HCT116 (cell line): Measurements from ENCODE around the gene TNS3. TPM values are rescaled to one million over a fixed set of nuclear protein-coding genes. Genes with fewer than 3 reads are reported as not detected.

Source experiments
- ATAC-seq: fragments of 200-7000 bp; cut with Tn5 transposase; 2 replicates; pipeline ENCODE4 v1.9.1; 2020; ENCODE audit warnings: mild to moderate bottlenecking, moderate library complexity
- BruUV-seq: library from RNA; stranded (reverse); fragments of 400-500 nt; replicated peaks from 2 replicates; lab custom pipeline; 2021; lab: Mats Ljungman, UMichigan
- CTCF ChIA-PET: fragments of 300-600 bp; sonication (Branson Sonifier 250); formaldehyde crosslinking; loops from one replicate; lab custom pipeline; 2021; ENCODE audit warnings: antibody characterized with exemption; lab: Charles Lee
- POLR2A ChIA-PET: fragments of 300-600, 350-600 bp; sonication (Branson Sonifier 250); formaldehyde crosslinking; loops from one replicate; lab custom pipeline; 2021; ENCODE audit warnings: antibody characterized with exemption; lab: Charles Lee
- RAD21 ChIA-PET, 2 experiments: fragments of 300-600 bp; sonication (Branson Sonifier 250); formaldehyde crosslinking; loops; one replicate each; lab custom pipeline; 2023; ENCODE audit warnings: low total read pairs in 2 of 2; ENCODE audit not compliant: uncharacterized antibody in 2 of 2, unreplicated experiment in 2 of 2, low non-redundant PET in 1 of 2; lab: Charles Lee
- DNase-seq: peaks from one replicate; pipeline ENCODE4 v3.0.0-alpha.2; 2010; ENCODE audit warnings: low read depth, low spot score
- H2AFZ ChIP-seq: fragments of 200-600 bp; shearing (Covaris generic), sonication (generic); 2 replicates; pipeline ENCODE4 v1.6.1; 2017; ENCODE audit warnings: low read depth, mixed run types, mixed read lengths, antibody characterized with exemption, low read length; ENCODE audit not compliant: poor library complexity, severe bottlenecking
- H3K27ac ChIP-seq: 2 replicates; pipeline ENCODE4 v1.5.1; 2012; ENCODE audit warnings: low read depth, low read length
- H3K27me3 ChIP-seq: fragments of 200-600 bp; sonication (generic); 2 replicates; pipeline ENCODE4 v1.6.1; 2016; ENCODE audit warnings: mixed run types, low read length, mixed read lengths; ENCODE audit not compliant: insufficient read depth
- H3K36me3 ChIP-seq, 2 experiments: fragments of 200-500 bp in 1 of 2; fragments of 200-600 bp in 1 of 2; sonication (Bioruptor generic) in 1 of 2; sonication (generic) in 1 of 2; 2 replicates each; pipeline versions ENCODE4 v1.5.1 to v1.6.1; 2014 to 2016; ENCODE audit warnings: low read length in 2 of 2, inconsistent platforms in 1 of 2, mixed read lengths in 1 of 2, mixed run types in 1 of 2; ENCODE audit not compliant: insufficient read depth in 2 of 2, control insufficient read depth in 1 of 2
- H3K4me1 ChIP-seq, 2 experiments: fragments of 200-600 bp in 1 of 2; sonication (generic) in 1 of 2; 2 replicates each; pipeline versions ENCODE4 v1.5.1 to v1.6.1; 2012 to 2017; ENCODE audit warnings: low read length in 2 of 2, inconsistent platforms in 1 of 2, mild to moderate bottlenecking in 1 of 2, mixed read lengths in 1 of 2, mixed run types in 1 of 2, moderate library complexity in 1 of 2; ENCODE audit not compliant: insufficient read depth in 2 of 2, control insufficient read depth in 1 of 2
- H3K4me2 ChIP-seq: fragments of 200-600 bp; sonication (generic); 2 replicates; pipeline ENCODE4 v1.6.1; 2017; ENCODE audit warnings: mixed run types, low read length, mixed read lengths
- H3K4me3 ChIP-seq, 2 experiments: fragments of 200-600 bp in 1 of 2; sonication (generic) in 1 of 2; replicated peaks in 1 of 2; 2 replicates each; pipeline ENCODE4 v1.5.1; 2011 to 2016; ENCODE audit warnings: low read length in 2 of 2, control low read depth in 1 of 2, low read depth in 1 of 2, mild to moderate bottlenecking in 1 of 2, mixed read lengths in 1 of 2, mixed run types in 1 of 2
- H3K79me2 ChIP-seq: fragments of 200-600 bp; sonication (generic); 2 replicates; pipeline ENCODE4 v1.6.1; 2017; ENCODE audit warnings: mild to moderate bottlenecking, mixed run types, low read length, moderate library complexity, mixed read lengths; ENCODE audit not compliant: insufficient read depth
- H3K9ac ChIP-seq: fragments of 200-600 bp; sonication (generic); 2 replicates; pipeline ENCODE4 v1.6.1; 2016; ENCODE audit warnings: low read length, mixed read lengths
- H3K9me2 ChIP-seq: fragments of 200-600 bp; sonication (generic), shearing (Covaris generic); 2 replicates; pipeline ENCODE4 v1.6.1; 2017; ENCODE audit warnings: mixed run types, mild to moderate bottlenecking, moderate library complexity; ENCODE audit not compliant: insufficient read depth
- H3K9me3 ChIP-seq, 2 experiments: fragments of 200-500 bp in 1 of 2; fragments of 200-600 bp in 1 of 2; sonication (Bioruptor generic) in 1 of 2; sonication (generic) in 1 of 2; 2 replicates each; pipeline ENCODE4 v1.6.1; 2014 to 2017; ENCODE audit warnings: low read length in 2 of 2, mixed read lengths in 2 of 2, inconsistent platforms in 1 of 2, low read depth in 1 of 2, mild to moderate bottlenecking in 1 of 2, mixed run types in 1 of 2, moderate library complexity in 1 of 2; ENCODE audit not compliant: control insufficient read depth in 1 of 2, insufficient read depth in 1 of 2
- H4K20me1 ChIP-seq: fragments of 200-600 bp; sonication (generic), shearing (Covaris generic); 2 replicates; pipeline ENCODE4 v1.6.1; 2017; ENCODE audit warnings: mixed run types, mild to moderate bottlenecking, moderate library complexity; ENCODE audit not compliant: insufficient read depth
- CBX3 ChIP-seq: IDR thresholded peaks from 2 replicates; pipeline ENCODE4 v1.6.1; 2012; ENCODE audit warnings: low read depth
- CEBPB ChIP-seq: IDR thresholded peaks from 2 replicates; pipeline ENCODE4 v1.6.1; 2012; ENCODE audit warnings: low read depth
- FOSL1 ChIP-seq: IDR thresholded peaks from 2 replicates; pipeline ENCODE4 v1.6.1; 2012; ENCODE audit warnings: low read depth
- POLR2A ChIP-seq: IDR thresholded peaks from 2 replicates; pipeline ENCODE4 v1.7.0; 2011; ENCODE audit warnings: borderline replicate concordance; ENCODE audit not compliant: insufficient read depth, insufficient read length; ENCODE audit errors: extremely low read depth
- POLR2AphosphoS5 ChIP-seq: IDR thresholded peaks from 2 replicates; pipeline ENCODE4 v1.6.1; 2011; ENCODE audit warnings: mild to moderate bottlenecking, low read depth, low read length, moderate library complexity
- RAD21 ChIP-seq: IDR thresholded peaks from 2 replicates; pipeline ENCODE4 v1.6.1; 2012; ENCODE audit warnings: low read depth, mild to moderate bottlenecking
- SP1 ChIP-seq: IDR thresholded peaks from 2 replicates; pipeline ENCODE4 v1.6.1; 2012; ENCODE audit warnings: low read depth
- TCF7L2 ChIP-seq: IDR thresholded peaks from 2 replicates; pipeline ENCODE4 v1.7.0; 2011; ENCODE audit warnings: borderline replicate concordance, inconsistent platforms; ENCODE audit not compliant: insufficient read depth, insufficient read length; ENCODE audit errors: extremely low read depth
- ZBTB33 ChIP-seq: IDR thresholded peaks from 2 replicates; pipeline ENCODE4 v1.6.1; 2011; ENCODE audit warnings: mild to moderate bottlenecking, low read length, moderate library complexity; ENCODE audit not compliant: insufficient replicate concordance; ENCODE audit errors: extremely low read depth
- intact Hi-C: fragments of 100-400 bp; cut with micrococcal nuclease; formaldehyde crosslinking; loops from 2 replicates; pipeline ENCODE4 v1.10.0; 2022
- total RNA-seq: library from RNA; stranded (reverse); gene quantifications from one replicate; pipeline ENCODE4 v1.2.1, GENCODE V29; 2021; ENCODE audit not compliant: unreplicated experiment

Gene TNS3
- total RNA-seq, 1 experiment from 2014 or later = 9.1 TPM

- no TSS peak for BruUV-seq
- no peaks in the 10 kb centered on the region for H3K27me3 ChIP-seq
- no peak for DNase-seq
- H3K9ac ChIP-seq = no peak overlapping the region
- ChIA-PET RAD21 (no interaction called here), POLR2A (no interaction called here), CTCF (no interaction called here)
- H3K9me3 ChIP-seq = no peaks in the 10 kb centered on the region
- no peaks in the 10 kb centered on the region for H3K9me2 ChIP-seq
- no peaks in the 10 kb centered on the region for H4K20me1 ChIP-seq
- H3K79me2 ChIP-seq = no peaks in the 10 kb centered on the region
- no peaks in the 10 kb centered on the region for H3K36me3 ChIP-seq
- H3K27ac ChIP-seq = no peak overlapping the region
- peaks cover 26 to 27% of the 10 kb centered on the region in 2 experiments for H3K4me1 ChIP-seq
- H3K4me2 ChIP-seq = no peak overlapping the region
- intact Hi-C loops = no loop called here
- H2AFZ ChIP-seq = no peak overlapping the region
- ATAC-seq = no peak
- TF ChIP-seq TCF7L2 = no peak
- no peak for TF ChIP-seq POLR2A
- TF ChIP-seq RAD21 = no peak
- TF ChIP-seq CBX3 = no peak
- TF ChIP-seq CEBPB = no peak
- TF ChIP-seq FOSL1 = no peak
- no peak for TF ChIP-seq POLR2AphosphoS5
- TF ChIP-seq ZBTB33 = no peak
- no peak for TF ChIP-seq SP1
- no peak overlapping the region for H3K4me3 ChIP-seq
These were observed 24.1 kb upstream of the TNS3 start for GRCh38 chr7:47605816-47606575.
